Measurements from ENCODE around the gene SEMA3F.
A peak's percentile ranks its signal among the peaks of the same experiment; 100 is the strongest.
"Not testable (repeated sequence)": the region's sequence is repeated elsewhere in the genome, so short reads cannot be mapped to it uniquely, and the experiment has no call there.

Gene SEMA3F

GRCh38 chr3:50211930-50212329 is 56.8 kb downstream of the SEMA3F start:
- DNase-seq (ENCODE audit: low read depth), result no peak

DNA sequence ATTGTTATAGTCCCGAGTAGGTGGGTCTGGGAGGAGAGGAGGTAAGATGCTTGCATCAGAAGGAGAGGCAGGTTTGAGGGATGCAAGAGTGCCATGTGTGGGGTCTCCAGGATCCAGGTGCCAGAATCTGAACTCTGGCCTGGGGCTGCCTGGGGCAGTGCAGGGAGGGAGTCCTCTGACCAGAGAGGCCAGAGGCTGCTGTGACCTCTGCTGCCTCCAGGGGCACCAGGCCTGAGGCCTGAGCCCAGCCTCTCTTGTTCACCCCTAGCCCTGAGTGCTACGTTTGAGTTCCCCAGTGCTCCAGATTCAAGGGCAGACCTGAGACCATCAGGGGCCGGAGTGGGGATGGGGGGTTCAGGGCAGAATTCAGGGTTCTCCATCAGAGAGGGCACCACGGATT is 57.4 kb downstream of the SEMA3F start:
- no peak for DNase-seq (ENCODE audit: low read depth)

- DNase-seq (ENCODE audit: low read depth), result no peak
These were observed 57.8 kb downstream of the SEMA3F start for GRCh38 chr3:50212971-50213370.

DNA sequence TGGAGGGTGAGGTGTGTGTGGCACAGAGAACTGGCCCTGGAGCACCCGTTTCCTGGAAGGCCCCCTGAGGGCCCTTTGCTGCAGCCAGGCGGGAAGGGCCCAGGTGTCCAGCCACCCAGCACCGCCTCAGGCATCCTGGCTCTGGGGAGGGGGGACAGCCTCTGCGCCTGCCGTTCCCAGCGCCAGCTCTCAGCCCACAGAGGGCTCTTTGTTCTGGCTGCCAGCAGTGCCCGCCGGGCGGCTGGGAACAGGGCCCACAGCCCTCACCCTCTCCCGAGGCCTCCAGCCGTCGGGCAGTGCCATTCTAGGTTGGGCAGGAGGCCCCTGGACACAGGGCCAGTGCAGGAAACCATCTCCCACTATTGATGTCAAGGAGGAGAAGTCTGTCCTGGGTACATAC is 58.2 kb downstream of the SEMA3F start:
- no peak for DNase-seq (ENCODE audit: low read depth)

GRCh38 chr3:50214824-50215223 is 59.7 kb downstream of the SEMA3F start:
- no peak for DNase-seq (ENCODE audit: low read depth)

GRCh38 chr3:50215529-50215928 is 60.4 kb downstream of the SEMA3F start:
- no peak for DNase-seq (ENCODE audit: low read depth)

DNA sequence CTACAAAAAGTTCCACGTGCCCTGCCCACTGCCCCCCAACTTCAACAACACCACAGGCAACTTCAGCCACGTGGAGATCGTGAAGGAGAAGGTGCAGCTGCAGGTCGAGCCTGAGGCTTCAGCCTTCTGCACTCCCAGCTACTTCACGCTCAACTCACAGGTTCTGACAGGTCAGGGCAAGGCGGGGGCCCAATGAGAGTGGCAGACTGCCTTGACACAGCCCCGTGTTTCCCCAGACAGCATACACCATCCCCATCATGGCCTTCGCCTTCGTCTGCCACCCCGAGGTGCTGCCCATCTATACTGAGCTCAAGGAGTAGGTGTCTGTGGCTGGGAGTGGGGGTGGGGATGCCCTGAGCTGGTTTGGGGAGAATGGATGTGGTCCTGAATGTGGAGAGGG is 62.6 kb downstream of the SEMA3F start:
- no peak for DNase-seq (ENCODE audit: low read depth)

- DNase-seq (ENCODE audit: low read depth), result no peak
These were observed 63.3 kb downstream of the SEMA3F start for GRCh38 chr3:50218448-50218847.

- DNase-seq (ENCODE audit: low read depth), result no peak
These were observed 64.2 kb downstream of the SEMA3F start for GRCh38 chr3:50219285-50219684.

DNA sequence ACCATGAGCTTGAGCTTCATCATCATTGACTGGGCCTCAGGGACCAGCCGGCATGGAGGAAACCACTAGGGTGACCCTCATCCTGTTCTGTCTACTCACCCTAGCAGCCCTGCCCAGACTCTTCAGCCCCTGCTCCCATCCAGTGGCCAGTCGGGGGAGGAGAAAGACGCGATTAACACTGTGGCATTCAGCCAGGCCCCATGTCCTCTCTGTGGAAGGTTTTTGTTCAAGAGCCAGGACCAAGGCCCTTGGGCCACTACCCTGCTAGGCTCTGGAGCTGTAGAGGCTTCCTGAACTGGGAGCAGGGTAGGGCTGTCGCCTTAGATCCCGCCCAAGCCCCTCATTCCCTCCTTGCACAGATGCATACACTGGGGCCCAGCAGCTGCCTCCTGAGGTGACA is 65.0 kb downstream of the SEMA3F start:
- DNase-seq (ENCODE audit: low read depth), result no peak

DNA sequence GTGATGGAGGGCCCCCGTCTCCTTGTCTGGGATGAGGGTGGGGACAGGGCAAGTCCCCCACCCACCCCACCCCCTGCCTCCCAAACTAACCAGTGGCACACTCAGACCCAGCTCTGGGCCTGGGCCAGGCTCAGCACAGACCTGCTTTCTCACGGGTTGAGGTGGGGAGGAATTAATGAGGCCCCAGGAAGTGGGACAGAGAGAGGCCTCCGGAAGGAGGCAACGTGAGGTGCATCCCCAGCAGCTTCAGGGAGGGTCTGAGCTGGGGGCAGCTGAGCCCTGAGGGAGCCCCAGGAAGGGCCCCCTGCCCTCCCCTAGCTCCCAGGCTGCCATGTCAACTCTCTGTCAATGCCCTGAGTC is 65.9 kb downstream of the SEMA3F start:
- DNase-seq (ENCODE audit: low read depth), result no peak

- DNase-seq (ENCODE audit: low read depth), result no peak
These were observed 66.5 kb downstream of the SEMA3F start for GRCh38 chr3:50221411-50222168.

DNA sequence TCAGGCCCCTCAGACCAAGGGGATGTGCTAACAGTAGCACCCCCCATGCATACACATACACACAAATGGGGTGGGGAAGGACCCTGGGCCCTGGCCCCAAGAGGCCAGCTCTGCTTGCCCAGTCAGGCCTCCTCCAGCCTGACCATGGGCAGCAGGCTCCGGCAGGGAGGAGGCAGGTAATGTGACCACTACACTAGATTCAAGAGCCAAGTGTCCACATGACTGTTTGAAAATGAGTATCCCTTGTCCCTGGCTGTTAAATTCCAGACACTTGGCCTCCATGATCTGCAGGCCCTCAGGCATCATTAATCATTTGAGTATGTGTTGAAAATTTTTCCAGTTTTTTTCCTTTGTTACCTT is 67.0 kb downstream of the SEMA3F start:
- no peak for DNase-seq (ENCODE audit: low read depth)

DNA sequence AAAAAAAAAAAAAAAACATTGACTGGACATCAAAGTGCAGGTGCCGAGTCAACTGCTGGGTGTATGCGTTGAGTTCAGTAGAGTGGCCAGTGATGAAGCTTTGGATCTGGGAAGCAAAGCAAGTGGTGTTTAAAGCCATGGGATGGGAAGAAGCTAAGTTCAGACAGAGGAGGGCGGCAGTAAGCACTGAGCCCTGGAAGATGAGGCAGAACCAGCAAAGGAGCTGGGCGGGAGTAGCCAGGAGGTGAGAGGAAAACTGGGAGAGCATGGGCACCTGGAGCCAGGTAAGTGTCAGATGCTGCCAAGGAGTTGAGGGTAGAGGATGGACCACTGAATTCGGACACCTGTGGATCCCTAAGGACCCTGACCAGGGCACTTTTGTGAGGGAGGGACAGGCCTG is 69.5 kb downstream of the SEMA3F start:
- DNase-seq (ENCODE audit: low read depth), result no peak

- DNase-seq (ENCODE audit: low read depth), result no peak
These were observed 71.8 kb downstream of the SEMA3F start for GRCh38 chr3:50226888-50227389.

GRCh38 chr3:50227390-50228183 is 72.5 kb downstream of the SEMA3F start:
- peak; percentile 91 for DNase-seq (ENCODE audit: low read depth)

DNA sequence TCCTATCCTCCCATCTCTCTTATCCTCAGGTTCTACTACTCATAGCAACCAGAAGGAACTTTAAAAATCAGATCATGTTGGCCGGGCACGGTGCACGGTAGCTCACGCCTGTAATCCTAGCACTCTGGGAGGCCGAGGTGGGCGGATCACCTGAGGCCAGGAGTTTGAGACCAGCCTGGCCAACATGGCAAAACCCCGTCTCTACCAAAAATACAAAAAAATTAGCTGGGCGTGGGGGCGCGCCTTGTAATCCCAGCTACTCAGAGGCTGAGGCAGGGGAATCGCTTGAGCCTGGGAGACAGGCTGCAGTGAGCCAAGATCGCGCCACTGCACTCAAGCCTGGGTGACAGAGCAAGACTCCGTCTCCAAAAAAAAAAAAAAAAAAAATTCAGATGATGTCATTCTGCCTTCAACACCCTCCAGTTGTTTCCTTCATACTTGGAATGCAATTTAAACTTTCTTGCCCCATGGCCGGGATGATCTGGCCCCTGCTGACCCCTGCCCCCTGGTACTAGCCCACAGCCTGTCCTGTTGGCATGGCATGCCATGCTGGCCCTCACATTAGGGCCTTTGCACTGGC is 73.2 kb downstream of the SEMA3F start:
- not testable (repeated sequence) for DNase-seq (ENCODE audit: low read depth)

DNA sequence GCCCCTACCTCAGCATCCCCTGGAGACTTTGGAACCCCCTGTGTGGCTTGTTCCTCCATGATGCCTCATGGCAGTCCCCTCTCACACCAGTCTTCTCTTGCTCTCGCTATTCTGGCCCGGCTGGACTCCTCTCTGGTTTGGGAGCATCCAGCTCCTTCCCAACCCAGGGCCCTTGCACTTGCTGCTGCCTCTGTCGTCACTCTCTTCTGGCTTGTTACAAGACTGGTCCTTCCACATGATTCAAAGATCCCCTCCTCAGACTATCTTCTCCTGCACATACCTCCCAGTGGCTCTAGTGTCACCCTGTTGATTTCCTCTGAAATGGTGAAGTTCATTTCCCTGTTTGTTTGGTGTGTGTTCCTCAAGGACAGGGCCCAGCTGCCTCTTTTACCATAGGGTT is 74.4 kb downstream of the SEMA3F start:
- DNase-seq (ENCODE audit: low read depth), result no peak

- DNase-seq (ENCODE audit: low read depth), result no peak
These were observed 75.1 kb downstream of the SEMA3F start for GRCh38 chr3:50230104-50230793.

- no peak for DNase-seq (ENCODE audit: low read depth)
These were observed 75.6 kb downstream of the SEMA3F start for GRCh38 chr3:50230794-50231125.

DNA sequence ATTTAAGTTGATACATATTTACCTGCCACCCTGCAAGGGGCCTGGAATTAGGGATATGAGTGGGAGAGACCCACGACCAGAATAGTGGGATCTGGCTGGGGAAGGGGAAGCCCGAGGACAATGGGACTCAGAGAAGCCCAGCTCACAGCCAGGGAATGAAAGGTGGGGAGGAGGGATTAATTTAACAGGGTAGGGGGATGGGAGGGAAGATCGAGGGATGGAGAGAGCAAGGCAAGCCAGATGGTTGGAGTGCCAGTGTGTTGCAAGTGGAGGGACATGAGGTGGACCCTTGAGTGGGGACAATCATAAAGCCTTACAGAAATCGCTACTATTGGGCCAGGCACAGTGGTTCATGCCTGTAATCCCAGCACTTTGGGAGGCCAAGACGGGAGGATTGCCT is 76.5 kb downstream of the SEMA3F start:
- DNase-seq (ENCODE audit: low read depth), result no peak

- no peak for DNase-seq (ENCODE audit: low read depth)
These were observed 77.2 kb downstream of the SEMA3F start for GRCh38 chr3:50232303-50232702.

DNA sequence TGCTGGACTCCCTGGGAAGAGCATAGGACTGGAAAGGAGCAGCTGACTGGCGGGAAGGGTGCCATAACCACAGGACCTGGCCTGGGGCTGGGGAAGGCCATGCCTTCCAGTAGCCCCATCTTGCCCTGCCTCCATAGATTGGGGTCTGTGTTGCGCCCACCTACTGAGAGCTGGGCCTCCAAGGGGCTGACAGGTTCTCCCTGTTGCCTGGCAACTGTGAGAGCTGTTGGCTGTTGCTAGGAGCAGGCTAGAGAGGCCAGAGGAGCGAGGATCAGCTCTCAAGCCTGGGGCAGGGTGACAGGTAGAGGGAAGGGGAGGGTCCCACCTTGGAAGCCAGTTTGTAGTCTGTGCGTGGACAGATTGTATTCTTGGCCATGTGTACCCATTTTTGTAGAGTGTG is 78.1 kb downstream of the SEMA3F start:
- no peak for DNase-seq (ENCODE audit: low read depth)

Measured in activated T-cell treated with anti-CD3 and anti-CD28 coated beads for 48 hours (primary cell).